ENCODE measurements around the gene UBQLN4.

The UBQLN4 gene

DNA sequence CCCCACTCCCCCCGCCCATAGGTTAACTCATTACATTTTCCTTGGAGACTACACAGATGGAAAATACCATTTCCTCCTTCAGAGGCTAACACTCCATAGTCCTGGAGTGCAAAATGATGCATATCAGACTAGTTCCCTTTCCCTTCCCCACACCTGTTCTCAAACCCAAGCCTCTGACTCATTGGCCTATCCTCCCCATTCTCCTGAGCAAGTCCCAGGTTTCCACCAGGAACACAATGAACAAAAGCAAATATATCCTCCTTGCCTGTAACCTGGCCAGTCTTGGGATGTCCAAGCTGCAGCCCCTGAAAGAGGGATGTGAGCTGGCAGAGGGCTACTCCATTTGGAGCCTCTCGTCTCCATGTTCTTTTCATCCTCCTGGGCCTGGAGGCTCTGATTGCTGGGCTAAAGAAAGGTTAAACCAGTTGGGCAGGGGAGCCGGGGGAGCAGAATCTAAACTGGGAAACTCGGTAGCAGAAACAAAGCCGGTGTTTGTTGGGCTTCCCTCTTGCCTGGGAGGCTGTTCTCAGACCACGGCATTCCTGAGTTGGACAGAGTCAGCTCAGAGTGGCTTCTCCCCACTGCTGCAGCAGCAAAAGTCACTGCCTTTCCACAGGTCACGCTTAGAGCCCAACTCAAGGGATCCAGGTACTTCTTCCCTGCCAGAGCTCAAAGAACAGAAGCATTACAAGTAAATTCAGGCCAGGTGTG is 46.8 kb downstream of the UBQLN4 start:
- no peak for DNase-seq (ENCODE audit: low spot score)
- in situ Hi-C loops (cut with MboI; ENCODE audit: low pct_unique_long_range_greater_than_20kb, low sequenced_read_pairs, unreplicated experiment) = no loop called here
- no peak for TF ChIP-seq CTCF (IDR thresholded peaks at IDR 0.05; ENCODE audit: extremely low read depth, insufficient read depth, missing control alignments)

DNA sequence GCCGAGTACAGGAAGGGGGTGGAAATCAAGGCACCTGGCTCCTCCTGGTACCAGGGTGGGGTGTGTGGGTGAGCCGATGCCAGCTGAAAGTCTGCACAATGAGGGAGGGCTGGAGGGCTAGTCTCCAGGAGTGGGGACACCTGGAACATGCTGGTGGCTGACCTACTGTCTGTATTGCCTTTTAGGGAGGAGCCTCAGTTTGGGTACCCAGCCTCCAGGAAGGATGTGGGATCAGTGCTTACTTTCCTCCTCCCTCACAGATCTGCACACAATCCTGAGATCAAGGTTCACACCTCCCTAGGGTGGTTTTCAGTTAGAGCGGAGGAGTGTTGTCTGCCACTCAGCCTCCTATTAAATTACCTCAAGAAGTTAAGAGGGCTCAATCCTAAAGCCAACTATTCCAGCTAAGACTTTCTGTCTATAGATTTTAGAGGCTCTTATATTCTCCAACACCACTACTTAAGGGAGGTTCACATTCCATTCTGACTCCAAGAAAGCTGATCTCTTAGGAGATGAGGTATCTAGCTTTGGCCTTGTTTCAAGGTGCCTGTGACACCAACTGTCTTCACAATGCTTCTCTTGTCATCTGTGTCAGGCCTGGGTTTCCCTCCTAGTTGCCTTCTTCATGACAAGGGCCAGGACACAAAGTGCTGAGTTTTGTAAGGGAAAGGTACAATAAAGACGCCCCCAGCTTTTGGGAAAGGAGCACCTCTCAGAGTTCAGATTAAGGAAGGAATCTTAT is 48.6 kb downstream of the UBQLN4 start:
- in situ Hi-C loops (cut with MboI; ENCODE audit: low pct_unique_long_range_greater_than_20kb, low sequenced_read_pairs, unreplicated experiment) = no loop called here
- TF ChIP-seq CTCF (IDR thresholded peaks at IDR 0.05; ENCODE audit: extremely low read depth, insufficient read depth, missing control alignments) = no peak
- no peak for DNase-seq (ENCODE audit: low spot score)

GRCh38 chr1:156003923-156004188 is 49.7 kb downstream of the UBQLN4 start:
- in situ Hi-C loops (cut with MboI; ENCODE audit: low pct_unique_long_range_greater_than_20kb, low sequenced_read_pairs, unreplicated experiment) = no loop called here
- no peak for TF ChIP-seq CTCF (IDR thresholded peaks at IDR 0.05; ENCODE audit: extremely low read depth, insufficient read depth, missing control alignments)
- no peak for DNase-seq (ENCODE audit: low spot score)

DNA sequence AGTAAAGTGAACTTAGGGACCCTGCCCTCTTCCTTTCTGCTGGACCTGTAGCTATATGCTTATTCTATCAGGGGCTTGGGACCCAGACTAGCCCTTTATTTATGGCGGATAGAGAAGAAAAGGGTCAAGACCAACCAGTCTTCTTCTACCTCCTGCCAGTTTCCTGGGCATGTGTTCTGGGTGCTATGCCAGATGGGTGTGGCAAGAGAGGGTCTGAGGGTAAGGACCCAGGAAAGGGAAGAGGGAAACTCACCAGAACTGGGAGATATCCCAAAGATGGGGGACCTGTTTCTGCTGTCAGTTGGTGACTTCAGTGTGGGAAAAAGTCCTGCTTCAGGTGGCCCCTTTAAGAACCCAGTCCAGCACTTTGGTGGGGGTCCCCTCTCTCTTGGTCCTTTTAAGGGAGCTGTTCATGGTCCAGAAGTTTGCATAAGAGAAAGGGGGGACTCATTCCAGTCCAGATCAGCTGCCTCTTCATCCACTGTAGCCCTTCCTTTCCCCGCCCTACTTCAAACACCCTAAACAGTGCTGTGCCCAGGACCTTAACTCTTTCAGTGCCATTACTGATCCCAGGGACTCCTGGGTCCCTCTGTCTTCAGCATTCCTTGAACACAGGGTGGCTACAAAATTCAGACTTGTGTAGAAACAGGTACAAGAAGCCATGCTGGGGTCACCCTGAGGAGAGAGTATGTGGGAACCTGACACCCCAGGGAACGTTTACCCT is 51.2 kb downstream of the UBQLN4 start:
- DNase-seq (ENCODE audit: low spot score) = no peak
- in situ Hi-C loops (cut with MboI; ENCODE audit: low pct_unique_long_range_greater_than_20kb, low sequenced_read_pairs, unreplicated experiment) = no loop called here
- no peak for TF ChIP-seq CTCF (IDR thresholded peaks at IDR 0.05; ENCODE audit: extremely low read depth, insufficient read depth, missing control alignments)

DNA sequence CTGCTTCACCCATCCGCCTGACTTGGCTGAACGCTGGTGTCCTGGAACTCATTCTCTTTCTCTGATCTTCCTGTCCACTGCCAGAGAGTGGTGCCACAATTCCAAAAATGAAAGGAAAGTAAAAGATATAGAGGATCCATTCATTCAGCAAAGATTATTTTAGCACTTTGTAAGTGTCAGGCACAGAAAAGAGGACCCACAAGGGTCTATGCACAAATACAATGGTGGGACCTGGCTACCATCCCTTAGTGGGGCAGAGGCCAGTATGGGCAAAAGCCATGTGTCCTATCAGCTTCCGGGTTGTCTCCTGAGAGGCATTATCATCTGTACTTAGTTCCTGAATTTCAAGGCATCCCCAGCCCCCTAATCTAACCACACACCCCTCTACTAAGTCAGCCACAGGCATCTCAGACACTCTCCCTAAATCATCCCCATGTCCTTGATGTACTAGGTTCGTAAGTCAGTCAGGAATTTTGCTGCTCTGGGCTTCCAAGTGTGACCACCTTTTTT is 51.9 kb downstream of the UBQLN4 start:
- in situ Hi-C loops (cut with MboI; ENCODE audit: low pct_unique_long_range_greater_than_20kb, low sequenced_read_pairs, unreplicated experiment) = no loop called here
- DNase-seq (ENCODE audit: low spot score) = no peak
- no peak for TF ChIP-seq CTCF (IDR thresholded peaks at IDR 0.05; ENCODE audit: extremely low read depth, insufficient read depth, missing control alignments)

DNA sequence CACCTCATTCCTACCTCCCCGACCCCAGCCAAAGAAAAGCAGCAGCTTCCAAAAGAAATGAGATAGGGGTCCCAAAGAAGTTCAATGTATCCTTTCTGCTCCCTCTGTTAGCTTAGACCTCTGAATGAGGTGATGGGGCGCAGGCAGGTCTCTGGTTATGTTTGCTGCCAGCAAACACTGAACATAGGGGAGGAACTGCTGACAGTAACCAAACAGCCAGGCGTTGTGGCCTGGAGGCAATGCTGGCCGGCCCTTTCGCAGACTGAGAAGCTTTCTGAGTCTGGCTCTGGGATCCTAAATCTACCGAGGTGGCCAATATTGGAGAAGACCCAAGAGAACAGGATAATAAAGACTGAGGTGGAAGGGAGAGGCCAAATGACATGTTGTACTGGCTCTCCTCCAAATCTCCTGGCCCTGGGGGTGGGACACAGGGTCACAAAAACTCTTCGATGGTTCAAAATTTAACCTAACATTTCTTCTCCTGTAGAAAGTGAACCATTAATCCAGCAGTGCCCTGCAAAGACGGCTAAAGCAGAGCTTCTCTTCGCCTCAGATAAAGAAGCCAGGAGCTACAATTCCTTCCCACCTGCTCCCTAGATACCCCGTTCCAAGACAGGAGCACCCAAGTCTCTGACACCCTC is 52.5 kb downstream of the UBQLN4 start:
- TF ChIP-seq CTCF (IDR thresholded peaks at IDR 0.05; ENCODE audit: extremely low read depth, insufficient read depth, missing control alignments) = no peak
- in situ Hi-C loops (cut with MboI; ENCODE audit: low pct_unique_long_range_greater_than_20kb, low sequenced_read_pairs, unreplicated experiment) = no loop called here
- DNase-seq (ENCODE audit: low spot score) = no peak
